Type B pancreatic cell (in vitro differentiated cells): ENCODE data around the gene MT1M. TPM values are rescaled to one million over a fixed set of nuclear protein-coding genes. Genes with fewer than 3 reads are reported as not detected.

Experiments used
- DNase-seq: peaks from one replicate; pipeline ENCODE4 v3.0.0; 2021; ENCODE audit warnings: mixed read lengths; ENCODE audit not compliant: unreplicated experiment; ENCODE audit errors: extremely low spot score
- H3K27ac Mint-ChIP-seq: 2 replicates; pipeline ENCODE4 v1.8.0; 2021; ENCODE audit warnings: mild to moderate bottlenecking, mixed read lengths
- H3K27me3 Mint-ChIP-seq: 2 replicates; pipeline ENCODE4 v1.8.0; 2021; ENCODE audit warnings: mixed read lengths
- H3K36me3 Mint-ChIP-seq: 2 replicates; pipeline ENCODE4 v1.8.0; 2021; ENCODE audit warnings: mixed read lengths
- H3K4me1 Mint-ChIP-seq: one replicate; pipeline ENCODE4 v1.8.0; 2021; ENCODE audit warnings: mixed read lengths; ENCODE audit not compliant: unreplicated experiment
- H3K4me3 Mint-ChIP-seq: 2 replicates; pipeline ENCODE4 v1.8.0; 2021; ENCODE audit warnings: mild to moderate bottlenecking, mixed read lengths
- H3K9me3 Mint-ChIP-seq: 2 replicates; pipeline ENCODE4 v1.8.0; 2021; ENCODE audit warnings: mixed read lengths
- CTCF ChIP-seq: fragments of 200-600 bp; sonication (generic); conservative IDR thresholded peaks from 2 replicates; pipeline ENCODE4 v1.5.0; 2021; ENCODE audit warnings: antibody characterized with exemption, mild to moderate bottlenecking
- total RNA-seq: library from RNA; stranded (reverse); gene quantifications from 2 replicates; pipeline ENCODE4 v1.2.1, GENCODE V29; 2021; ENCODE audit warnings: low replicate concordance

Gene MT1M
- total RNA-seq, 1 donor from 2014 or later = not detected

DNA sequence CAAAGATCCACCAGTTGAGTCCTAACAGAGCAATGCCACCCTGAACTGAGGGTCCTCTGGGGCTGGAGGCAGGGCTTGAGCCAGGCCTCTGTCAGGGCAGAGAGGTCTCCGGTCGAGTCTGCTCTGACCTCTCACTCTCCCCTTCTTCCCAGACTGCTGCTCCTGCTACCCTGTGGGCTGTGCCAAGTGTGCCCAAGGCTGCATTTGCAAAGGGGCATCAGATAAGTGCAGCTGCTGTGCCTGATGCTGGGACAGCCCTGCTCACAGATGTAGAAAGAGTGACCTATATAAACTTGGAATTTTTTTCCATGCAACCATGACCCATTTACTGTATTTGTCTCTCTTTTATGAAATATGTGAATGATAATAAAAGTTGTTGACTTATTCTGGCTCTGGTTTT lies 16.8 kb downstream of the MT1M start:
- no peak for TF ChIP-seq CTCF
- no peak overlapping the region for H3K4me3 Mint-ChIP-seq
- peaks cover 97% of the 10 kb centered on the region for H3K27me3 Mint-ChIP-seq

GRCh38 chr16:56649820-56650219 lies 17.4 kb downstream of the MT1M start:
- H3K27me3 Mint-ChIP-seq = peaks cover 95% of the 10 kb centered on the region
- no peaks in the 10 kb centered on the region for H3K36me3 Mint-ChIP-seq
- no peaks in the 10 kb centered on the region for H3K9me3 Mint-ChIP-seq
- H3K4me1 Mint-ChIP-seq = no peaks in the 10 kb centered on the region
- peak overlapping the region; percentile 16 for H3K27ac Mint-ChIP-seq
- H3K4me3 Mint-ChIP-seq = no peak overlapping the region
- no peak for TF ChIP-seq CTCF
- DNase-seq = no peak

More for the DNA sequence above, 16.8 kb downstream of the MT1M start:
- Mint-ChIP-seq H3K9me3 (no peaks in the 10 kb centered on the region), H3K4me1 (no peaks in the 10 kb centered on the region), H3K27ac (no peak overlapping the region), H3K36me3 (no peaks in the 10 kb centered on the region)
- no peak for DNase-seq

GRCh38 chr16:56651586-56651985 lies 19.1 kb downstream of the MT1M start, which contains the start of gene MT1B:
TSS of gene MT1B (plus strand) at chr16:56651886. CDS start at chr16:56651954, 68 bp downstream.
- no peak for DNase-seq
- H3K36me3 Mint-ChIP-seq = no peaks in the 10 kb centered on the region
- H3K27me3 Mint-ChIP-seq = peaks cover 91% of the 10 kb centered on the region
- H3K4me3 Mint-ChIP-seq = no peak within 1 kb of the TSS
- TF ChIP-seq CTCF = no peak
- H3K9me3 Mint-ChIP-seq = no peaks in the 10 kb centered on the region
- no peak within 1 kb of the TSS for H3K27ac Mint-ChIP-seq
- no peaks in the 10 kb centered on the region for H3K4me1 Mint-ChIP-seq

DNA sequence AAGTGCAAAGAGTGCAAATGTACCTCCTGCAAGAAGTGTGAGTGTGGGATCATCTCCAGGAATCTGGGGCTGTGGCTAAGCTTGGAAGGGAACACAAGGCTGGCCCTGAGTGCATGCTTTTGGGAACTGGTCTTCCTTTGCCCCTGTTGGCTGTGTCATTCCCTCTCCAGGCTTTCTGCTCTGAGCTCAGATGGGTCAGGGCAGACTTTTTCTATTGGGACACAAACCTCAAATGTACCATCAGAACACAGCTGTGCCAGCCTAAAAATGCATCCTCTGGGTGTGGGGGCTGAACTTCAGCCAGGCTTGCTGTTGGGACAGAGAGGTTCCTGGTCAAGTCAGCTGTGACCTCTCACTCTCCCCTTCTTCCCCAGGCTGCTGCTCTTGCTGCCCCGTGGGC lies 20.1 kb downstream of the MT1M start:
- H3K27me3 Mint-ChIP-seq = peaks cover 89% of the 10 kb centered on the region
- H3K27ac Mint-ChIP-seq = no peak overlapping the region
- H3K36me3 Mint-ChIP-seq = no peaks in the 10 kb centered on the region
- no peaks in the 10 kb centered on the region for H3K9me3 Mint-ChIP-seq
- H3K4me3 Mint-ChIP-seq = no peak overlapping the region
- TF ChIP-seq CTCF = no peak
- no peak for DNase-seq
- no peaks in the 10 kb centered on the region for H3K4me1 Mint-ChIP-seq

- Mint-ChIP-seq H3K27ac (no peak overlapping the region), H3K4me3 (no peak overlapping the region), H3K4me1 (peaks cover 4% of the 10 kb centered on the region), H3K9me3 (no peaks in the 10 kb centered on the region), H3K27me3 (peaks cover 89% of the 10 kb centered on the region), H3K36me3 (no peaks in the 10 kb centered on the region)
- no peak for DNase-seq
- no peak for TF ChIP-seq CTCF
Observed at GRCh38 chr16:56653218-56653617, 20.8 kb downstream of the MT1M start.
